Measurements from ENCODE around the gene XK.

DNA sequence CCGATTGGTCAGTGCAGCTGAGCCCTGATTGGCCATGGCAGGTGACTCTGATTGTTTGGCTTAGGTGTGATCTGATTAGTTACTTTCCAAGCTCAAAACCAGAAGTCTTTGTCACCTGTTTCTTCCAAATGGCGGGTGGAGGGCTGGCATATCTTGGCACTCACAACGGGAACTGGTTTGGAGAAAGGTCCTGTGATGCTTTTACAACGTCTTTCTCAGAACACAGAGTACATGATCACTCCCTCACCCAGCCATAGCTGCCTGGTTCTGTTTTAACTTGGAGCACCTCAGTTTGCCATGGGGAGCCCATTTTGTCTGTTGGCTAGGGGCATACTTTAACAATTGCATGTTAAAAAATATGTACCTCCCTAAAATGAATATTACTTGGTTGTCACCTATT, 13.0 kb upstream of the XK start:
- TF ChIP-seq CTCF (conservative IDR thresholded peaks at IDR 0.05) (no peak), EZH2 (IDR thresholded peaks at IDR 0.05; ENCODE audit: low read depth) (no peak)

All from PC-9 (cell line).